Activated effector memory CD4-positive, alpha-beta T cell treated with Interleukin-2 at 50 U/mL for 16 hours (primary cell): ENCODE results near the gene IKZF3.
"Not testable (repeated sequence)": the region's sequence is repeated elsewhere in the genome, so short reads cannot be mapped to it uniquely, and the experiment has no call there.

Experiments
- DNase-seq: peaks from one replicate; pipeline ENCODE4 v3.0.0-alpha.2; 2020

The IKZF3 gene

GRCh38 chr17:39855911-39856649 is 8.0 kb downstream of the IKZF3 start:
- not testable (repeated sequence) for DNase-seq

- DNase-seq, result no peak
Measured at GRCh38 chr17:39854909-39855308, 9.2 kb downstream of the IKZF3 start.

GRCh38 chr17:39852239-39852638 is 11.9 kb downstream of the IKZF3 start:
- no peak for DNase-seq

GRCh38 chr17:39850186-39850585 is 13.9 kb downstream of the IKZF3 start:
- not testable (repeated sequence) for DNase-seq

- DNase-seq, result no peak
Measured at GRCh38 chr17:39848600-39848999, 15.5 kb downstream of the IKZF3 start.

- no peak for DNase-seq
Measured at GRCh38 chr17:39846205-39846604, 17.9 kb downstream of the IKZF3 start.

- no peak for DNase-seq
Measured at GRCh38 chr17:39845052-39845846, 18.9 kb downstream of the IKZF3 start.

GRCh38 chr17:39841134-39841683 is 22.9 kb downstream of the IKZF3 start:
- DNase-seq, result no peak

GRCh38 chr17:39838784-39839183 is 25.3 kb downstream of the IKZF3 start:
- DNase-seq, result no peak

- DNase-seq, result no peak
Measured at GRCh38 chr17:39838057-39838456, 26.1 kb downstream of the IKZF3 start.

- DNase-seq, result no peak
Measured at GRCh38 chr17:39836117-39836516, 28.0 kb downstream of the IKZF3 start.

- no peak for DNase-seq
Measured at GRCh38 chr17:39835038-39835786, 28.9 kb downstream of the IKZF3 start.

- DNase-seq, result no peak
Measured at GRCh38 chr17:39834017-39834416, 30.1 kb downstream of the IKZF3 start.

- DNase-seq, result no peak
Measured at GRCh38 chr17:39831588-39831987, 32.5 kb downstream of the IKZF3 start.

GRCh38 chr17:39828443-39828842 is 35.7 kb downstream of the IKZF3 start:
- DNase-seq, result no peak

GRCh38 chr17:39826334-39826733 is 37.8 kb downstream of the IKZF3 start:
- DNase-seq, result no peak

- DNase-seq, result no peak
Measured at GRCh38 chr17:39823407-39824054, 40.6 kb downstream of the IKZF3 start.

GRCh38 chr17:39822051-39822451 is 42.1 kb downstream of the IKZF3 start:
- no peak for DNase-seq

- DNase-seq, result no peak
Measured at GRCh38 chr17:39820987-39821386, 43.1 kb downstream of the IKZF3 start.

GRCh38 chr17:39820541-39820940 is 43.6 kb downstream of the IKZF3 start:
- DNase-seq, result no peak

GRCh38 chr17:39818358-39819000 is 45.6 kb downstream of the IKZF3 start:
- DNase-seq, result no peak

- DNase-seq, result no peak
Measured at GRCh38 chr17:39816272-39816671, 47.8 kb downstream of the IKZF3 start.
